ENCODE results near the gene MFSD2B.

DNA sequence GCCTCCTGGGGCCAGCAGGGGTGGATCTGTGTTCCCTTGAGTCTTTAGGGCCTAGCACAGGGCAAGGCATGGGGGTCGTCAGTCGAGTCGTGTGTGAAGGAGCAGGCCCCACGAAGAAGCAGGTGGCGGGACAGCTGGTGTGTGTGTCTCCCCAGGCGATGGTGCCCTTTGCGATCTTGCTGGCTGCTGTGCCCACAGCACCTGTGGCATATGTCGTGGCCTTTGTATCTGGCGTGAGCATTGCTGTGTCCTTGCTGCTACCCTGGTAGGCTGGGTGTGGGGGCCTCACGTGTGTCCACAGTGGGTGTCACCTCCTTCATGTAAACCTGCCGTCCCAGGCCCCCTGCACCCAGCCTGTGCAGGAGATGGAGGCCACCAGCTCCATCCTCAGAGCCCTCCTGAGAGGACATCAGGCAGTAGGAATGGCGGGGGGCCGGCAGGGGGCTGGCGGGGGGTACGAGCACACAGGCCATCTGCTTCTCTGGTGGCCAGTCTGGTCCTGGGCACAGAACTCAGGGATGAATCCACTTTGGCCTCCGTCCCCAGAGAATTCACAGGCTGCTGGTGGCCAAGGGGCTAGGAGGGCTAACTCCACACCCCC lies 13.2 kb downstream of the MFSD2B start:
- no peak for TF ChIP-seq EZH2phosphoT487 (IDR thresholded peaks at IDR 0.05; ENCODE audit: low read depth)
- TF ChIP-seq, protein P1, sequence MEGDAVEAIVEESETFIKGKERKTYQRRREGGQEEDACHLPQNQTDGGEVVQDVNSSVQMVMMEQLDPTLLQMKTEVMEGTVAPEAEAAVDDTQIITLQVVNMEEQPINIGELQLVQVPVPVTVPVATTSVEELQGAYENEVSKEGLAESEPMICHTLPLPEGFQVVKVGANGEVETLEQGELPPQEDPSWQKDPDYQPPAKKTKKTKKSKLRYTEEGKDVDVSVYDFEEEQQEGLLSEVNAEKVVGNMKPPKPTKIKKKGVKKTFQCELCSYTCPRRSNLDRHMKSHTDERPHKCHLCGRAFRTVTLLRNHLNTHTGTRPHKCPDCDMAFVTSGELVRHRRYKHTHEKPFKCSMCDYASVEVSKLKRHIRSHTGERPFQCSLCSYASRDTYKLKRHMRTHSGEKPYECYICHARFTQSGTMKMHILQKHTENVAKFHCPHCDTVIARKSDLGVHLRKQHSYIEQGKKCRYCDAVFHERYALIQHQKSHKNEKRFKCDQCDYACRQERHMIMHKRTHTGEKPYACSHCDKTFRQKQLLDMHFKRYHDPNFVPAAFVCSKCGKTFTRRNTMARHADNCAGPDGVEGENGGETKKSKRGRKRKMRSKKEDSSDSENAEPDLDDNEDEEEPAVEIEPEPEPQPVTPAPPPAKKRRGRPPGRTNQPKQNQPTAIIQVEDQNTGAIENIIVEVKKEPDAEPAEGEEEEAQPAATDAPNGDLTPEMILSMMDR (IDR thresholded peaks at IDR 0.05; ENCODE audit: low read depth, low read length): no peak

Measured in OCI-LY3 (cell line).